Measurements from ENCODE around the gene PLAGL1.

GRCh38 chr6:143953922-143954321, 54.1 kb downstream of the PLAGL1 start:
- TF ChIP-seq CTCF (conservative IDR thresholded peaks at IDR 0.05 in 1 of 2, IDR thresholded peaks at IDR 0.05 in 1 of 2; ENCODE audit: extremely low read depth in 1 of 2, insufficient read depth in 1 of 2, low read depth in 1 of 2, low read length in 2 of 2) = no peak
- TF ChIP-seq EZH2 (IDR thresholded peaks at IDR 0.05; ENCODE audit: borderline replicate concordance, low read length) = no peak

Measured in mammary epithelial cell (primary cell).